GM19239 (cell line): Measurements from ENCODE around the gene MED10.
"Not testable (repeated sequence)": the region's sequence is repeated elsewhere in the genome, so short reads cannot be mapped to it uniquely, and the experiment has no call there.

Experiments
- DNase-seq: peaks from one replicate; pipeline ENCODE4 v3.0.0; 2011; ENCODE audit warnings: low spot score; ENCODE audit not compliant: insufficient read length
- FAIRE-seq: peaks from 2 replicates; lab custom pipeline; 2011; peaks lifted over from hg19 to GRCh38; lab: Jason Lieb, UNC

MED10 gene

DNA sequence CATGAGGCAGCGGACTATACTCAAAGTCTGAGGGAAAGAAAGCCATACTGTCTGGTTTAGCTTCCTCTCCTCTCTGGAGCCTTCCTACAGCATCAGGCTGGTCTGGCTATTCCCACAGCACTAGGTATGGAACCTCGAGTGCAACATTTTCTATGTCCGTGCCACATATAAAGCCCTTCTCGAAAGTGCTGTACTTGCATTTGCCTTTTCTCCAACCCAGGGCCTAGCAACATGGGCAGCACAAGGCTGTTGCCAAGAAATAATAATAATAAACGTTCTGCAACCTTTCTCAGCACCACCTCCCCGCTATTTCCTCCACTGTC, 804 bp downstream of the MED10 start:
- FAIRE-seq = no peak

GRCh38 chr5:6376974-6377520, 1.3 kb downstream of the MED10 start:
- DNase-seq (no peak), FAIRE-seq (no peak)

More for the DNA sequence above, 804 bp downstream of the MED10 start:
- no peak for DNase-seq

DNA sequence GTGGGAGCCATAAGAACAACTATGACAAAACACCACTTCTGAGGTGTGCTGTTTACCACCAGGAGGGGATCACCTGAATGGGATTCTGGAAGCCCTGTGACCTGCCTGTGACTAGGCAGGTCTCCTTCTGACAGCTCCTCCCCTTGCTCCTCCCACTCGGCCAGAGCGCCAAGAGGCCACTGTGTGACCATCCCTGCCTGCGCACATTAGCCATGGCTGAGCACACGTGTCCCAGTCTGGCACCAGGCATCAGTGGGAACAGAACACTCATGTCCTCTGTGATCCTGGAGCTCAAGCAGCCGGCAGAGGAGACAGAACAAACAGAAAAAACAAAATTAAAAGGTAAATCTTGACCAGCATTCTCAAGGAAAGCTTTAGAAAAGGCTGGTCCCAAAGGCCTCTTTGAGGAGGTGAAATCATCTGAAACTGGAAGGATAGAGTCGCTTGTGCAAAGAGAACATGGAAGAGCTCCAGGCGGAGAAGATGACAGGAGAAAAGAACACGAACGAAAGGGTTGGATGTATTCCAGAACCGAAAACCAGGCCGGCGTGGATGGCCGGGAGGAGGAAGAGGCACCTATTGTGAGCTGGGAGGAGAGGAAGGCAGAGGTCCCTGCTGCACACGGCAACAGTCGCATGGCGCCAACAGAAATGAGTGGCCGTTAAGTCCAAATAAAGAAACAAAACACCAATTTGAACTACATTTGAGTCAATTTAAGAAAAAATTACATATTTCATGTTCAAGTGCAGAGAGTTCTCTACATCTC, 5.1 kb downstream of the MED10 start:
- DNase-seq (no peak), FAIRE-seq (no peak)

GRCh38 chr5:6372251-6373080, 5.9 kb downstream of the MED10 start:
- FAIRE-seq = no peak
- no peak for DNase-seq

DNA sequence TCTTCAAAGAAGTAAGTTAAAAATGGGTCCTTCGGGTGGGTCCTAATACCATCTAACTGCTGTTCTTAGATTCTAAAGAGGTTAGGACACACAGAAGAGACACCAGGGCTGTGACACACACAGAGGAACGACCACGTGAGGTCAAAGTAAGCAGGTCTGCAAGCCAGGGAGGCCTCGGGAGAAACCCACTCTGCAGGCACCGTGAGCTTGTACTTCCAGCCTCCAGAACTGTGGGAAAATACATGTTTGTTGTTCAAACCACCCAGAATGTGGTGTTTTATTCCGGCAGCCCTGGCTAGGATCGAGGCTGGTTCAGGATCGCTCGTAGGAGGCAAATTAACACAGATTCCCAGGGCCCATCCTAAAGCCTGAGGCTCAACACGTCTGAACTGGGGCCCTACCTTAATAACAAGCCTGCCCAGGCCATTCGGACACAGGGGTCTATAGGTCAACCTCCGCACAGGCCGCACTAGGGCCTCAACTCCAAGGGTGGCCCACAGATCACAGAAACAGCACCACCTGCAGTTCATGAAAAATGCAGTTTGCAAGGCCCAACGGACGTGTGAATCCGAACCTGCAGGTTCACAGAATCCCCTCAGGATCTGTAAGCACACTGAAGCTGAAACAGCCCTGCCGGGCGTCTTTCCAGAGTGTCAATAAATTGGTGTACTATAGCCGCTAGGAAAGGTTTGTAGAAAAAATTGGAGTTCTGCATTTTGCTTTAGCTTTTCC, 7.1 kb downstream of the MED10 start:
- FAIRE-seq (no peak), DNase-seq (no peak)

DNA sequence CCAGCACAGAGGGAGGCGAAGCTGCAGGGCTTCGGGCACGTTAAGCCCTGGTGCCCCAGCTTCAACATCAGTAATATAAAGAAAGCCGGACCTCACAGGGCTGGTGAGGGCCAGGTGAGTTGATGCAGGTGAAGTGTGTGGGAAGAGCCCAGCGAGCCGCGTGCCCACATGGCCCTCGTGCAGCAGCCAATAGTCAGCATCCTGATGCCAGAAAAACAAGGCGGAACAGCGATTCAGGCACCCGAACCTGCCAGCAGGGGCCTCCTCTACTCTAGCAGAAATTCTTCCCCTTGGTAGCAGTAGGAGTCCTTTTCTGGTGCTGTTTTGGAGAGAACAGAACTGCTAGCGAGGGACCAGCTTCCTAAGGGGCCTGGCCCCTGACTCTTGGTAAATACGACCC, 7.8 kb downstream of the MED10 start:
- DNase-seq (no peak), FAIRE-seq (no peak)

DNA sequence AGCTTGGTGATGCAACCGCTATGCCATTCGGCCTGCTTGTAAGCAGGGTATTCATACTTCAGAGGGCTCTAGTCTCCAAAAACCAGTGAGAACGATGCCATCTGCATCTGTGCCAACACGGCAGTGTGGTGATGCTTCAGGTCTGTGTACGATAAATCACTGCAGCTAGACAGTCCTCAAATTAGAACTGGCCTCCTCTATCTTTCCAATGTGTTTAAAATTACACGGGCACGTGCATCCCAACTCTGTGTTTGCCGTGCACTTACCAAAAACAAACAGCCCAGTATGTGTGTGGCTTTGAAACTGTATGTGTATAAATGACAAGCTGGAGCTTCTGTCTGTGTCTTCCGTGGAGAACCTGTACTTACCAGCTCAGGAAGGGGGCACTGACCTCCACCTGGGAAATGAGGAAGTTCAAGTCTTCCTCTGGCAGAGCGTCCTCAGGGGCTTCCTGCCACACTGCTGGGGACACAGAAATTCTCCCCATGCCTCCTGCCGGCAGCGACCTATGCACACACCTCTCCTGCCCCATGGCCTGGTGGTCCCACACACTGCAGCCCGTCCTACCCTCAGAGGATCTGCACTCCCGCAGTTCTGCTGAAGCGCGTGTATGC, 12.3 kb downstream of the MED10 start:
- DNase-seq (no peak), FAIRE-seq (no peak)

DNA sequence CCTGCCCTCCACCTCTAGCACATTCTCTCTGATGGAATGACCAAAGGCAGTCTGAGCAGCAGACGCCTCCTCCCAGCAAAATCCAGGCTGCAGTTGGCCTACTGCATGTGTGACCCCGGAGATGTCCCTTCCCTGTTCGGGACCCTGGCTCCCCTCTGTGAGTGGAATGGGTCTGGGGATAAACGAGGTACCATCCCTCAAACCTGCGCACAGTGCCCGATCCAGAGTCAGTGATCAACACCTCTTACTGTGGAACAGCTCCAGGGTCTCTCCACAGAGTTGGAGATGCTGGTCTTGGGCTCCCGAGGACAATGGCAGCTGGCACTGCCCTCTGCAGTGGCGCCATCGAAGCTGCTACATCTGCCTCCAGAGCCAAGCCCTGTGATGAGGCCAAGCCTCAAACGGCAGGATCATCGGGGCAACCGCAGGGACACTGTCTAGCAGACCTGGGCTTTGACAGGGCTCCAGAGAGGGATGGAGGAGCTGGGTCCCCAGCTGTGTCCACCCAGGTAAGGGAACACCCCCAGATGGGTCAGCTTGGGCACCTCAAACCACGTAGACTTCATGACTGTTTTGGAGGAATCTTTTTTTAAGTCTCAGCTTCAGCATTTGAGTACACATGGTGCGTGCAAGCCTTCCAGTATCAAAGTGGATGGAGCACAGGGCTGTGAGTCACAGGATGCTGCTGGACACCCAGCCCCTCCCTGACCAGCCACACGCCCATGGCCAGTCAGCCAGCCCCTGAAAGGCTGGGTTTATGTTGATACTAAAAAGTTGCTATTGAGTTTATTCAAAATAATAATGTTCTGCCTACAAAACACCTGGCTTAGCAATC, 13.0 kb downstream of the MED10 start:
- DNase-seq (no peak), FAIRE-seq (no peak)

- not testable (repeated sequence) for FAIRE-seq, DNase-seq
These were observed 14.8 kb downstream of the MED10 start for GRCh38 chr5:6363454-6364011.

GRCh38 chr5:6362846-6363245, 15.5 kb downstream of the MED10 start:
- FAIRE-seq (no peak), DNase-seq (no peak)

GRCh38 chr5:6361101-6361500, 17.2 kb downstream of the MED10 start:
- FAIRE-seq = no peak
- DNase-seq = no peak

GRCh38 chr5:6360323-6361072, 17.8 kb downstream of the MED10 start:
- FAIRE-seq (no peak), DNase-seq (no peak)

- FAIRE-seq (no peak), DNase-seq (no peak)
These were observed 18.6 kb downstream of the MED10 start for GRCh38 chr5:6359555-6360322.

DNA sequence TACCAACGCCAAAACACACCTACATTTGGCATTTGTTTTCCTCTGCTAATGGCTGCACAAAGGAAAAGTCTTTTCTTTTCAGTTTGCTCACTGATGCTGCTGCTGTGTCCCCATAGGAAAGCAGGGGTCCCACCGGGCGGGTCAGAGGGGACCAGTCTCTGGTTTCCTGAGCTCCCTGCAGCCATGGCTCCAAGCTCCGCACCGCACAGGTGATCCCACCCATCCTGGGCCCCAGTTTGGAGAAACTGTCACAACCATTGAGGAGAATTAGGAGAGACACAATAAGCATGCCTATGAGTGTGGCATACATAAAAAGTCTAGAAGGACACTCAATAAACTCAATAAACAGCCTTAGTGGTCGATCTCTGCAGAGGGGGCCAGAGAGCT, 19.9 kb downstream of the MED10 start:
- FAIRE-seq = no peak
- DNase-seq = no peak

DNA sequence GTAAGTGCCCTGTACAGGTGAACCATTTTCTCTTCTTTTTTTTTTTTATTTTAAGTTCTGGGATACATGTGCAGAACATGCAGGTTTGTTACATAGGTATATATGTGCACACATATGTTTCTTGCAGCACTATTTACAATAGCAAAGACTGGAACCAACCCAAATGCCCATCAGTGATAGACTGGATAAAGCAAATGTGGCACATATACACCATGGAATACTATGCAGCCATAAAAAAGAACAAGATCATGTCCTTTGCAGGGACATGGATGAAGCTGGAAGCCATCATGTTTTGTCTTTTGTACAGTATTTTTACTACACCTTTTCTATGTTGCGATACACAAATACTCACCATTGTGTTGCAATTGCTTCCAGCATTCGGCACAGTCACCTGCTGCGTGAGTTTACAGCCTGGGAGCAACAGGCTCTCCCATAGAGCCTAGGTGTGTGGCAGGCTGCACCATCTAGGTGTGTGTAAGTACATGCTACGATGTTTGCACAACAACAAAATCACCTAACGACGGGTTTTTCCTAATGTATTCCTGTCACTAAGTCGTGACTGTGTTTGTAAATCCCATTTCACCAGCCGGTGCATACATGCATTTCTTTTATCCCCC, 20.4 kb downstream of the MED10 start:
- not testable (repeated sequence) for FAIRE-seq

DNA sequence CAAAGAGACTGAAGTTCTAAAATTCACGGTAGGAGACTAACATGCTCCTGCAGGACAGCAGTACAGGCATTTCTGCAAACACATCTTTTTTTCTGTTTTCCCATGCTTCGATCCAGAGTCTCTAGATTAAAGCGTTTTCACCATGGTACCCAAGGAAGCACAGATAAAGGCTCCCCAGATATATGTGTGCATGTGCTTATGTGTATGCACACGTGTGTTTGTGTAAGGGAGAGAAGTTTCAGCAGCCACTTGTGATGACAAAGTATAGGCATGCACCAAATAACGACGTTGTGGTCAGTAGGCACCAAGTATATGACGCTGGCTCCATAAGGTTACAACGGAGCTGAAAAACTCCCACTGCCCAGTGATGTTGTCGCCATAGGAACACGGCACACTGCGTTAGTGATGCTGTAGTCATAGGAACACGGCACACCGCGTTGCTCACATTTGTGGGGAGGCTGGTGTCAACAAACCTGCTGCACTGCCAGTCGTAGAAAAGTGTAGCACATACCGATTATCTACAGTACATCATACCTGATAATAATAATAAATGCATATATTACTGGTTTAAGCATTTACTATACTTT, 21.7 kb downstream of the MED10 start:
- FAIRE-seq (no peak), DNase-seq (no peak)

More for the DNA sequence above, 20.4 kb downstream of the MED10 start:
- not testable (repeated sequence) for DNase-seq

- DNase-seq = no peak
These were observed 23.1 kb downstream of the MED10 start for GRCh38 chr5:6355294-6355693.

More at GRCh38 chr5:6355294-6355693, 23.1 kb downstream of the MED10 start:
- no peak for FAIRE-seq
